Nucleus accumbens (tissue), 56 donors: ENCODE measurements around the gene UCK1.
"Not testable (repeated sequence)": the region's sequence is repeated elsewhere in the genome, so short reads cannot be mapped to it uniquely, and the experiment has no call there.

Source experiments
- DNase-seq, 56 donors: peaks; one replicate each; lab custom pipeline; 2025; lab: John Stamatoyannopoulos, UW

Gene UCK1

DNA sequence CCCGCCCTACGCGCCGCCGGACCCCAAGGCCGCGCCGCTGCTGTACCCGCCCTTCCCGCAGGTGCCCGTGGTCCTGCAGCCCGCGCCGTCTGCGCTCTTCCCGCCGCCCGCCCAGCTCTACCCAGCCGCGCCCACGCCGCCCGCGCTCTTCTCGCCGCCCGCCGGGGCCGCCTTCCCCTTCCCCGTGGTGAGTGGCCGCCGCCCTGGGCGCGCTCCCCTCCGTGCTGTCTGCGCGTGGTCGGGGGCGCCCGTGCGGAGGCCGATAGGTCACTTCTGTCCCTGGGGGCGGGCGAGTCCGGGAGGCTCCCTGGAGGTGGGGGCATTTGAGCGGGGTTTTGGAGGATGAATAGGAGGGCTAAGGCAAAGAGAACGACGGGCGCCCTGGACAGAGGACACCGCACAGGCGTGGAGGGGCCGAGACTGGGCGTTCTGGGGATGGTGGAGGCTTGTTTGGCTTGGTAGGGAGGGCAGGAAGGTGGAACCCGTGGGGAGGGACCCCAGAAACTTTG, 23.8 kb upstream of the UCK1 start:
- no peak for DNase-seq

DNA sequence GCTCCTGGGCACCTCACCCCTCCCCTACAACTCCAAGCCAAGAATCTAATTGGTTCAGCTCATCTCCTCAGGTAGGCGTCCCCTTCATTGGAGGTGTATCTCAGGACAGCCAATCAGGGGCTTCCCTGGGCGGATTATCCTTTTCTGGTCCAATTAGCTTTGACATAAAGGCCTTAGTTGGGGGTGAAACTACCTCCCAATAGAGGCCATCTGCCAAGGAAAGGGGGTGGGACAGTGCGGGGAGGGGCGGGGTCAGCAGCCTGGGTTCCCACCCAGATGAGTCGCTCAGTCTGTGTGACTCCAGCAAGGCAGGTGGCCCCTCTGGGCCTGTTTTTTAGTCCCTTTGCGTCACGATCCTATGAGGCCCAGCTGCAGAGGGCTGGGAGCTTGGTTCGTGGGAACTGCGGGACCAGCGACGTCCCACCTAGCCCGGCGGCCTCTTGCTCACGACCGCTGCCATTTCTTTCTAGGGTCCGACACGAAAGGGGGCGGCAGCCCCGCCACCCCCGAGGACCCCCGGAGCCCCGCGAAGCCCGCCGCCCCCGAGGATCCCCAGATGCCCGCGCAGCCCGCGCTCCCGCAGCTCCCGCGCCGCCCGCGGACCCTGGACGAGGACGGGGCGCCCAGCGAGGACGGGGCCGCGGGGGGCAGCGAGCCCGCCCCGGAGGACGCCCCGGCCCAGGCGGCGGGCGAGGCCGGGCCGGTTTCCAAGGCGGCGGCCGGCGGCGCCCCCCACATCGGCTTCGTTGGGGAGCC, 23.2 kb upstream of the UCK1 start:
- no peak for DNase-seq

- DNase-seq = no peak
Observed at GRCh38 chr9:131552030-131552429, 21.0 kb upstream of the UCK1 start.

GRCh38 chr9:131550465-131550864, 19.4 kb upstream of the UCK1 start:
- DNase-seq = not testable (repeated sequence)

GRCh38 chr9:131549186-131549585, 18.1 kb upstream of the UCK1 start:
- not testable (repeated sequence) for DNase-seq

GRCh38 chr9:131546336-131547084, 15.4 kb upstream of the UCK1 start:
- no peak for DNase-seq

GRCh38 chr9:131545786-131546335, 14.8 kb upstream of the UCK1 start:
- no peak for DNase-seq

GRCh38 chr9:131545003-131545785, 14.1 kb upstream of the UCK1 start, which contains the start of gene PRRT1B:
Gene PRRT1B, plus strand, starts transcription at chr9:131545523. Its CDS starts 93 bp downstream, at chr9:131545616.
- DNase-seq = no peak

- DNase-seq = no peak
Observed at GRCh38 chr9:131543141-131543540, 12.1 kb upstream of the UCK1 start.

GRCh38 chr9:131539223-131539923, 8.3 kb upstream of the UCK1 start:
- DNase-seq = no peak

DNA sequence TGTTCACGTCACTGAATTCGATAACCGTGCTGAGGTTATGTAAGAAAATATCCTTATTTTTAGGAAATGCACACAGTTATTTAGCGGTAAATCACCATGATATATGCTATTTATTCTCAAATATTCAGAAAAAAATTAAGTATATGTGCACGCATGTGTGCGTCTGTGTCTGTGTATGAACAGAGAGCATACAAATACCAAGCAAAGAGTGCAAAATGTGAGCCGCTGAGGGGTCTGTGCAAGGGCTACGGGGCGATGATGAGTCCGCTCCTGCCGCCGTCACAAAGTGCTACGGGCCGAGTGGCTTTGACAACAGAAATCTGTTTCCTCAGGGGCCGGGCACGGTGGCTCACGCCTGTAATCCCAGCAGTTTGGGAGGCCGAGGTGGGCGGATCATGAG, 6.9 kb upstream of the UCK1 start:
- no peak for DNase-seq

GRCh38 chr9:131534721-131535237, 3.7 kb upstream of the UCK1 start:
- DNase-seq = no peak

- peak in 2 of 56 donors; percentile 31 to 37 for DNase-seq
Observed at GRCh38 chr9:131530546-131530919, 530 bp downstream of the UCK1 start.

- DNase-seq = no peak
Observed at GRCh38 chr9:131529597-131530545, 1.2 kb downstream of the UCK1 start.

GRCh38 chr9:131528886-131529505, 2.1 kb downstream of the UCK1 start:
- no peak for DNase-seq

DNA sequence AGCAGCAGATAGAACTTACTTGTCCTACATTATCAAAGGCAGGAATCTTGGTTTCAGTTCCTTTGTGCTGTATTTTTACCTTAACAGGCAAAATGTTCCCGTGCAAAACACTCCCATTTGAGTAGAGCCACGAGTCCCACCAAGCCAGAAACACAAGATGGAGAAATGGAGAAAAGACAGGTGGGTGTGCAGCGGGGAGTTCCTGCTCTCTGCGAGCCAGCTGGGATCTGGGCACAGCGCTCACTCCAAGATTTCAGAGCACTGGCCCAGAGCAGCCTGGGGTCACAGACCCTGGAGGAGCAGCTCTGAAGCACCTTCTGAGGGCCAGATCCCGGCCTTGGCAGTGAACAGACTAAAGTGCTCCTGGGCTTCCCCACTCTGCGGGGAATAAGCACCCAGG, 2.9 kb downstream of the UCK1 start:
- no peak for DNase-seq

- peak in 46 of 56 donors; percentile 11 to 77 (median 42) for DNase-seq
Observed at GRCh38 chr9:131525643-131526565, 5.2 kb downstream of the UCK1 start.
